Stimulated activated CD4-positive, alpha-beta T cell treated with anti-CD3 and anti-CD28 coated beads, Interleukin-4, amount 100 ng/mL, for 24 hours (primary cell): ENCODE measurements around the gene C2orf76.
"Not testable (repeated sequence)": the region's sequence is repeated elsewhere in the genome, so short reads cannot be mapped to it uniquely, and the experiment has no call there.

Experiments used
- DNase-seq: peaks from one replicate; pipeline ENCODE4 v3.0.0-alpha.2; 2020

The C2orf76 gene

DNA sequence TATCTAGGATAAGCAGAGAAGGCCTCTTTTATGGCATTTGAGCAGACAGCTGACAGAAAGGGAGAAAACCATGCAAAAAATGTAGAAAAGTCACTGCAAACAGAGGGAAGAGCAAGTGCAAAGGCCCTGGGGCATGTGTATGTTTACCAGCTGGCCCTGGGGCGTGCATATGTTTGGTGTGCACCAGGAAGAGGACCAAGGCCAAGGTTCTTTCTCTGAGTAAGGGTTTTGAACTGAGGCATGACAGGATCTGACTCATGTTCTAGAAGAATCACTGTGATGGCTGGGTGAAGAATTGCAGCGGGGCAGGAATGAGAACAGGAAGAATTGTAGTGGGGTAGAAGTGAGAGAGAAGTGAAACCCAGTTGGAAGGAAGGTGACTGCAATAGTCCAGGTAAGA is 73.4 kb downstream of the C2orf76 start:
- no peak for DNase-seq

DNA sequence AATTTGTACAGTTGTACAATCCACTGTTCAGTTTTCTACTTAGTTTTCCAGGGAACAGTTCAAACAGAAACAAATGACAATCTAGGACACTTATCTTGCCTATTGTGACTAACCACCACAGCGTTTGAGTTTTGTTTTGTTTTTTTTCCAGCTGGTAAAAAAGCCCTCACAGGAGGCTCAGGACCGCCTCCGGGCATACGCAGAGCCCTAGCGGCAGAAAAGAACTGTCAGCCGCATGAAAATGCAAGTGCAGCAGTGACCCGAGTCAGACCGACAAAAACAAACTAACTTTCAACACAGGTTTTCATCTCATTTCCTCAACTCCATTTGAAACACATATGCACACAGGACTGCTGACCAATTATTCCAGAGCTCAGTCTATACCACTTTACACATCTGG is 74.4 kb downstream of the C2orf76 start:
- no peak for DNase-seq

DNA sequence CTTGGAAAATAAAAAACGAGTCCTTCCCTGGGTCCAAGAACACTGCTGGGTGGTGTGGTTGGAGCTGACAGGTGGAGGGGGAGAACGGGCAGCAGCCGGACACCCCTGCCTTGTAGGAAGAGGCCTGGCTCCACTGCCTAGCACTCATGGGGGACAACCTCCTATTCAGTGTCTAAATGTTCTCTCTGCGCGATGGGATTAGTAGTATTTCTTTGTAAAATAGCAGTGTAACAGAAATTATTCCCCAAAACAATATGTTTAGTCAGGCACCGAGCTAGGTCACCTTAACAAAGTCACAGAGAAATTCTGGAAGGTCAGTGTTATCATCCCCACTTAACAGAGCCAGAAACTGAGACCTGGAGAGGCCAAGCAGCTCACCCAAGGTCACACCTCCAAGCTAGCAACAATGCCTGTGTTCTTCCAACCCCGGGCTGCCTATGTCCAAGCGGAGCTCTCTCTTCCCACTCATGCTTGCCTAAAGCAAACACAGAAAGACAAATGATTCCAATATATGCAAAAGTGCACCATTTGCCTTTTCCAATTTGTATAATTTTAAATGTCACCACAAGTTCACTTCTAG is 75.0 kb downstream of the C2orf76 start:
- DNase-seq, result no peak

DNA sequence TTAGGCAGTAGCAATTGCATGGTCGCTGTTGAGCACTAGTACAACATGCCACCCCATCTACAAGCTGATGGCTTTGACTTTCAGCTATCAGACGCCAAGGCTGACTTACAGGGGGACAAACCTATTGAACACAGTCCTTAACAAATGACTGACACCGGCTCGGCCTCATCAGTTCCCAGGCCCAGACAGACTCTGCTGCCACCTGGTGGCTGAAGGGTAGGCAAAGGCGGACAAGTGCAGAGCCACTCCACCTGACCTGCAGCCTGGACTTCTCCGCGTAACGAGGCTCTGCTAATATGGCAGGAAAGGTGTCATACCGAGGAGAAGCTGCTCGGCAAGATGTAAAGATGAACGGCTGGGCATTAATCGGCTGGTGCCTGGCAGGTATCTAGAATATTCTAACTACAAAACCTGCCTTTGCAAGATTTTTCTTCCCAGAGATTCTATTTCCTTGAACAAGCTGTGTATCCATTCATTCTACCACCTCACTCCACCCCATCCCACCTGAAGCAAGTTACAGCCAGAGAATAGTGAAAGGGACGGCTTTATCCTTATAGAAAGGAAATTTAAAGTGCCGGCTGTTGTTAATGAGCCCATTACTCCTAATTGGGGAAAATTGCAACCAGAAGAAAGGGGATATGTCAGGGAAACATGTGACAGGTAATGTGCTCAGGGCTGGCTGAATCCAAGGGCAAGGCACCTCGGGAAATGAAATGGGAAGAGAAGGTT is 75.6 kb downstream of the C2orf76 start:
- peak; percentile 78 for DNase-seq

DNA sequence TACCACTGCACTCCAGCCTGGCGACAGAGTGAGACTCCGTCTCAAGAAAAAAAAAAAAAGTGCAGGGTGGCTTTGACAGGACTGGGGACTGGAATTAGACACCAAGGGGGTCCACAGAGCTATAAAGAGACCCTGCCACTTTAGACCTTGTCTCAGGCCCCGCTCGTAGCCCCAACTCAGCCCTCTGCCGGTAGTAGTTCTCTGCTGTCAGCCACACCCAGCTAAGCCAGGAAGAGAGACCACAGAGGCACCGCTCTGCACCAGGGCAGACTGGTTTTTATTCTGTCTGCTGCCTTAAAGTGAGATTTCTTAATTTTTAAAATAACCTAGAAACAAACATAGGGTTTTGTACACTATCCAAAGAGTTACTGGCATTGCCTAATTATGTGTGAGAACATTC is 77.0 kb downstream of the C2orf76 start:
- no peak for DNase-seq

DNA sequence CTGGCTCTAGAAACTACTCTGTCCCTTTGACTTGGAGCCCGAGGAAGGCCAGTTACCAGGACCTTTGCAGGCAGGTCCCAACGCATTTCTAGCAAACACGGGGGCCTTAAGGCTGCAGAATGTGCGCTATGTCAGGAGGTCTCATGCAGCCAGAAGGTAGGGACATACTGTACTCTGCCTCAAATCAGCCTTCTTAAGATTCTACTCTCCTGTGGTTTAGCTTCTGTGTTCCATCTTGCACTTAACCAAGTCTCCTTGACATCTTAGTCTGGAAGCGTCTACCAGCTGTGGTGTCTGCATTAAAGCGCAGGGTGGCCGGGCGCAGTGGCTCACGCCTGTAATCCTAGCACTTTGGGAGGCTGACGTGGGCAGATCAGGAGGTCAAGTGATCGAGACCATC is 77.5 kb downstream of the C2orf76 start:
- DNase-seq, result no peak

DNA sequence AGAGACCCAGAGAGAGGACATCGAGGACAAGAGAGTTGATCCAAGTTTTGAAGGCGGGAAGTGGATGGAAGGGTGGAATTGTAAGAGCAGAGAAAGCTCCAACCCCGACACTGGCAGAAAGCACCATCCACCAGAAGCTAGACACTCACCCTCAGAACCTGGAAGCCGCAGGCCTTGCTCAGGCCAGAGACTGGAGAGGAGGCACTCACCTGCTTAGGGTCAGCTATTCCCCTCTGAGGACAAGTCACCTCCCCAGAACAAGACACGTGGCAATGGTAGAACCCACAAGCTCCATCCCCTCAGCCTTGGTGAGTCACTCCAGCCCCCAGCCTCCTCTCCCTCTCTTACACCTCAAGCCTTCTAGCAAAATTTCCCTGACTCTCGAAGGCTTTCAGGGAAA is 78.1 kb downstream of the C2orf76 start:
- no peak for DNase-seq

DNA sequence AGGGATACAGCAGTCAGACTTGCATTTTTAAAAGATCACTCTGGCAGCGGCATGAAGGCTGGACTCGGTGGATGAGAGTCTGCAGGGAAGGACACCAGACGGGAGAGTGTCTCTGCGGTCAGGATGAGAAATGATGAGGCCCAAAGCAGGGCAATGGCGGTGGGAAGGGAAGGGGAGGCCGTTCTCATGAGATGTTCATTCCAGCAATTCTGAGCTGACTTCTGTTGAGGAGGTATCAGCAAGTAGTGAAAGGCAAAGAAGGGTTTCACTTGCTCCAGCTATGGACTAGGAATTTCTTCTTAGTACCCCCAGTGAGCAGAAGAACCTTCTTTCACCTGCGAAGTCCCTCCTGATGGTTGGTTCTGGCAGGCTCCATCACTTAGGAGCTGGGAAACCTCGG is 80.0 kb downstream of the C2orf76 start:
- DNase-seq, result no peak

DNA sequence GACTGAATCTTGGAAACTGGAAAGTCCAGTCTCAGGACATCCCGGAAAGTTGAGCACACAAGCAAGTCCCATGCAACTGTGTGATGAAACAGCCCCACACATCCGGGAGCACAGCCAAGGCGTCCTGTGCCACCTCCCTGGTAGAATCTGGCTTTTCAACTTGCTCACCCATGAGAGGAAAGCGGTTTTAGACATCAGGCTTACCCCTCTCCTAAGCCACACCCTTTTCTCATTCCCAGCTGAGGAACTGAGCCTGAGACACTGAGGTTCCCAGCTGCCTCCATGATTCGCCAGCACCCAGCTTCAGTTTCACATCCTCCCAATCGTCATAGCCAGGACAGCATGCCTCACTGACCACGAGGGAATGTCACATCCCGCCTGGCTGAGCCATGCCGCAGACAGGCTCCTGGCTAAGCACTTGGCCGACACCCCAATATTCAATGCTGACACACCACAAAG is 82.7 kb downstream of the C2orf76 start:
- no peak for DNase-seq

DNA sequence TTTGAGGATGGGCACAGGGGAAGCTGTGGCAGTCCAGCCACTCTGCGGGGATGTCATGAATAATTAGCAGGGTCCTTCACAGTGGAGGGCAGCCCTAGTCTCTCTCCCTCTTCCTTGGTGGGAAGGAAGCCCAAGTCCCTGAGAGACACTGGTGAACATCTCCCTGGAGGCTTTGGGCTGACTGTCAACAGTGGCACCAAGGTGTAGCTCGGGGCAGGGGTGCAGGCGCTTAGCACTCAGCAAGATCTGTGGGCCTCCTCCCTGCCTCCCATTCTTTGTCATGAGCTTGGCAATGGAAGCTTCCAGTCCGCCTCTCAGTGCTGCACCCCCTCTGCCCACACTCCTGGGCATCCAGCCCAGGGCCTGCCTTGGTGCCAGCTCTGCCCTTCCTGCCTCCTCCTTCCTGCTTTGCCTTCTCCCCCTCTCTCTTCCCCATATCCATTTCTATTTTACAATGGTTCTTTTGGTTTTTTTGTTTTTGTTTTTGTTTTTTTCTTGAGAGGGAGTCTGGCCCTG is 83.6 kb downstream of the C2orf76 start:
- DNase-seq, result no peak

DNA sequence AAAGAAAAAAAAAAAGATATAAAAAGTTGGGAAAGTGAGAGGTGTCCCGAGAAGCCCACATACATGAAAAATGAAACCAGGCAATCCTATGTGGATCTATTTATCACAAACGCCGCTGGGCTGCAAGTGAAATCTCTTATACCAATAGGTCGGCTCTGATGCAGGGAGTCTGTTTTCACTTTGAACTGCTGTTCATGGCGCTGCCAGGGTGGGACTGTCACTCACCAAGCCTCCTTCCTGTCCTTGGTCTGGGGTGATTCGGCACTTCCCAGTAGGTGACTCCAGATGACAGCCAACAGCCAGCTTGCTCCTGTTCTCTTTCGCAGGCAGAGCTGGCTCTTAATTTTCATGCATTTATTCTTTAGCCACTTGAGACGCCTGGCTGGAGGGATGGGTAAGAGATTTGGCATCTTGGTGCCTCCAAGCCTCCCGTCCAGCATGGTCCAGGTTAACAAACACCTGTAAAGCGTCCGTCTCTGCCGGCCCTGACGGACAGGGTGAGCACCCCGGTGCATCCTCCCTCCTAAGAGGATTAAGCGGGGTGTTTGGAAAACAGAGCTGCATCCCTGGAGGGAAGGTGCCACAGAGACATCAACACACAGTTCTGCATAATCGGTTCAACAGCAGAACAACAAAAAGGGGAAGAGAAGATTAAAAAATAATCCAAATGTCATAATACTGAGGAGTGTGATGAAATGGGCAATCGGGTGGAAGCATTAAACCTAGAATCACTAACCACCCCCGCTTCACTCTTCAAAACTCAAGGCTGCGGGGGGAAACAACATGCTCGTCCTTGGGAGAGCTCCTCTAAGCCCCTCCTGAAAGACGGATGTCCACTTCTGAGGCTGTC is 84.3 kb downstream of the C2orf76 start:
- no peak for DNase-seq

DNA sequence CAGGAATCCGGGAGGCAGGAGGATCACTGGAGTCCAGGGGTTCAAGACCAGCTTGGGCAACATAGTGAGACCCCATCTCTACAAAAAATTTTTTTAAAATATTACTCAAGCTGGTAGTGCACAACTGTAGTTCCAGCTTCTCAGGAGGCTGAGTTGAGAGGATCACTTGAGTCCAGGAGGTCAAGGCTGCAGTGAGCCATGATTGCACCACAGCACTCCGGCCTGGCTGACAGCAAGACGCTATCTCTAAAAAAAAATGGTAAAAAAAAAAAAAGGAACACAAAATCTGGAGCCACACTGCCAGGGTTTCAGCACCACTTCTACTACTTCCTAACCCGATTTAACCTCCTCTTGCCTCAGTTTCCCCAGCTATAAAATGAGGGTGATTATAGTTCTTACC is 86.0 kb downstream of the C2orf76 start:
- no peak for DNase-seq

DNA sequence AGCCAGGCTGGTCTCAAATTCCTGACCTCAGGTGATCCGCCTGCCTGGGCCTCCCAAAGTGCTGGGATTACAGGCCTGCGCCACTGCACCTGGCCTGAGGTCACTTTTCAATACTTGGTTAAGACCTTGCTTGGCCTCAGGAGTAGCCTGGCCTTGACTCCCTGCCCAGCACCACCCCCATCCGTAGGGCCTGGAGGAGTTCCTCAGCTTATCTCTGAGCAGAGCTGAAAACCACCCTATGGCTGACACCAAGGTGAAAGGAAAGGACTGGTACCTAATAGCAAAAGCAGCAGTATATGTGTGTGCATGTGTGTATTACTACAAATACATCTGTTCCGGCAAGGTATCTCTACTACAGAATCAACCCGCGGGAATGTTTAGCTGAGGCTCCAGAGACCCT is 87.0 kb downstream of the C2orf76 start:
- DNase-seq, result no peak

DNA sequence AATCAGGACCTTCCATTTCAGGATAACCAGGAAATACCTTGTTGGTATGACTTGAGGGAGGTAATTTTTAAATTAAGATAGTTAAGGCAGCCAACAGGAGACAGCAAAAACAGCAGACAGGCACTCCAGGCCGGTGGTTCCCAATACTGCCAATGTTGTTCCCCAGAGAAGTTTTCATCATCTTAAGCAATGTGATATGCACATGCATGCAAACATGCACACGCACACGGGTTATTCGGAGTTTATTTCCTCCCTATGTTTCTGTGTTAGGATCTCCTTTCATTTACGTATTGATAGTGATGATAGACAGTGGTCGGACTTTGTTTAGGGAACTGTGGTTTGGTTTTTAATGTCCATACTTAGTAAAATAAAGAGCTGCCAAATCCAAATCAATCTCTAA is 87.7 kb downstream of the C2orf76 start:
- DNase-seq, result no peak

DNA sequence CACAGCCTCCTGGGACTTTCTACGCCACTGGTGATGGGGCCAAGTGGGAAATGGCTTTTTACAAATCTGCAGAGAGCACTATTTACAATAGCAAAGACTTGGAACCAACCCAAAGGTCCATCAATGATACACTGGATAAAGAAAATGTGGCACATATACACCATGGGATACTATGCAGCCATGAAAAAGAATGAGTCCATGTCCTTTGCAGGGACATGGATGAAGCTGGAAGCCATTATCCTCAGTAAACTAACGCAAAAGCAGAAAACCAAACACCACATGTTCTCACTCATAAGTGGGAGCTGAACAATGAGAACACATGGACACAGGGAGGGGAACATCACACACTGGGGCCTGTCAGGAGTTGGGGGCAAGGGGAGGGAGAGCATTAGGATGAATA is 88.2 kb downstream of the C2orf76 start:
- not testable (repeated sequence) for DNase-seq

DNA sequence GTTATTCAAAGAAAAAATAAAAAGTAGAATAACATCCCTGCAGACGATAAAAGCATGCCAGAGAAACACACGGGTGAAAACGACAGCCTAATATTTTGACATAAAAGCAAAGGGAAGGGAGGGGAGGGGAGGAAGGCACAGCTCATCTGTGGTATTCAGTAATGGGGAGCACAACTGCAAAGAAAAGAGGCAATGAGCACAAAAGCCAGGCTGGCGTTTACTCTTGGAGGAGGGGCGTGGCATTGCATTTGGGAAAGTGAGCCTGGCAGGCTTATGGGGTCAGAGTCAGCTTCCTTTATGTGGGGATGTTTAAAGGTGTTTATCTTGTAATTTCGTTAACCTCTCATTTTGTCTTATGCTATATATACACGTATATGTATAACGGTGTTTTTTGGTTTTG is 89.8 kb downstream of the C2orf76 start:
- no peak for DNase-seq

DNA sequence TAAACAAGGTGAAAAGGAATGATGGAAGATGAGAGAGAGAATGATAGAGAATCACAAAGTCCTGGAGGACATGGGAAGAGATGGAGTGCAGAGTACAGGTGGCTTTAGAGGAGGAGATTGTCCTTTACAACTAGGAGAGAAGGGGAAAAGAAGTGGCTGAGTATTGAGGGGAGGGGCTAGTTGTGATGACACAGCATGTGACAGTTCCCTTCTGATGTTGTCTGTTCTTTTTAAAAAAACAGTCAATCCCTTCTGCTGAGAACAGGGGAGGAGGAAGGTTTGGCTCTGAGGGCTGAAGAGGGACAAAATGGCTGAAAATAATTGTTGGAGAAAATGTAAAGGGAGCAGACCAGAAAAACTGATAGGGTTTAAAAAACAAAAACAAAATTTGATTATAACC is 99.0 kb downstream of the C2orf76 start:
- DNase-seq, result no peak

DNA sequence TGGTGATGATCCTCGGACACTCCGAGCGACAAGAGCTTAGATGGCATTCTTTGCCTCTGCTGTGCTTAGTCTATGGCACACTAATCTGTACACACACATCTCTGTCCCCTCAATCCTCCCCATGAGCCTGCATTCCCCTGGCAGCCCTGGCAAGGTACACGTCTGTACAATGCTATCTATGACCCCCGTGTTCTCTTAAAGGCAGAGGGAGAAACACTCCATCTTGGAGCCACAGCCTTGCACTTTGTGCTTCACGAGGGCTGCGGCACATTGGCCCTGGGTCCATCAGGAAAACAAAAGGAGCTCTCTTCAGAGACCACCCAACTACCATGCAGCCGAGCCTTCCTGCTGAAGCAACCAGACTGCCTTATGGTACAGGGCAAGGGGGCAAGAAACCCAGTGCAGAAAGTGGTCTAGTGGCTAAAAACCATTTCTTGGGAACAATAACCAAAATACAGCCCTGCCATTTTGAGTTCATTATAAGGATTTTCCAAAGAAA is 100.5 kb downstream of the C2orf76 start:
- no peak for DNase-seq

DNA sequence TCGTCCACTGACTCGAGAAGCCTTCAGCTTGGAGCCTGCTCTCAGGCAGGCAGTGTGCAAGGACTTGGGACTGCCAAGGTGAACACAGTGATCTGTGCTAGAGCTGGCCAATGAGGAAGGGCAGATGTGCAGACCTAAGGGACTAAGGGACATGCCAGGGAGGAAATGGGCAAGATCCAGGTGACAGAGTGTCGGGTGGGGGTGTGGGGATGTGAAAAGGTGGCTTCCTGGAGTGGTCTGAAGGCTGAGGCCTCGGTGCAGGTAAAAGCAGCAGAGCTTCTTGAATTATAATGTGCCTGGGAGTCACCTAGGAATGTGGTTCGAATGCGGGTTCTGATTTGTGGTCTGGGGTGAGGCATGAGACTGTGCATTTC is 101.0 kb downstream of the C2orf76 start:
- DNase-seq, result no peak

DNA sequence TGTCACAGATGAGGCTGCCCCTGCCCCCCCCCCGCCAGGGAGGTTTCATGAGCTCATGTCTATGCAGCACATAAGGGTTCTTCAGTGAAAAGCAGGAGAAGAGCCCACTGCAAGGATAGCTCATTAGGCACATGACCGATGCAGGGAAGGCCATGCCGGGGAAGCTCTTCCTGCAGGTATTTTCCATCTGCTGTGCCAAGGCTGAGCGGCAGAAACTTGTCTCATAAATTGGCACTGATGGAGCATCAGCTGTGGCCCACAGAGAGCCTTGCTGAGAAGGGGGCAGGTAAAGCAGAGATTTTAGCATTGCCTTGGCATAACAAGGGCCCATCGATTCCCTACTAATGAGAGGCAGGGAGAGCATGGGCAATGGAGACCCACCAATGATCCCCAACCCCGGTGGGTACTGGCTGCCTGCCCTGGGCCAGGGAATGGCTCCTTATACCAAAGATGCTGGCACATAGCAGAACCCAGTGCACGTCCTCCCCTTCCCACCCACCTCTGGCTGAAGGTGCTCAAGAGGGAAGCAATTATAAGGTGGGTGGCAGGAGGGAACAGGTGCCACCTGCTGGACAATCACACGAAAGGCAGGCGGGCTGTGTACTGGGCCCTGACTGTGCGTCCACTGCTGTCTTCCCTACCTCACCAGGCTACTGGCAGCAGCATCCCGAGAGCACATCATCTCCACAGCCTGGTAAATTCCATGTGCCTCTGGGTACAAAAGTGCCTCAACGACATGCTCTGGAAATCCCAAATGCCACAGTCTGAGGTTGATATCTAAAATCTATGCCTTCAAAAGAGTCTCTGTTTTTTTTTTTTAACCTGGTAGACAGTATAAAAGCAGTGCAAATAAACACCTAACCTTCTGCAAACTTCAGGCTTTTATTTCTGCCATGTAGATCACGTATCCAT is 101.6 kb downstream of the C2orf76 start:
- DNase-seq, result peak; percentile 22

DNA sequence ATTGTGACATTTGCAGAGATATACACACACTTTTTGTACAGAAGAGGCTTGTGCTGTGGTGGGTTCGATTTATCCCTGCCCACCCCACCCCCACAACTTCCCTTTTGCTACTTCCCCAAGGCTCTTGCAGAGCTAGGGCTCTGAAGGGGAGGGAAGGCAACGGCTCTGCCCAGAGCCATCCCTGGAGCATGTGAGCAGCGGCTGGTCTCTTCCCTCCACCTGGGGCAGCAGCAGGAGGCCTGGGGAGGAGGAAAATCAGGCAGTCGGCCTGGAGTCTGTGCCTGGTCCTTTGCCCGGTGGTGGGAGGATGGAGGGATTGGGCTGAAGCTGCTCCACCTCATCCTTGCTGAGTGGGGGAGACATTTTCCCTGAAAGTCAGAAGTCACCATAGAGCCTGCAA is 103.0 kb downstream of the C2orf76 start:
- no peak for DNase-seq

DNA sequence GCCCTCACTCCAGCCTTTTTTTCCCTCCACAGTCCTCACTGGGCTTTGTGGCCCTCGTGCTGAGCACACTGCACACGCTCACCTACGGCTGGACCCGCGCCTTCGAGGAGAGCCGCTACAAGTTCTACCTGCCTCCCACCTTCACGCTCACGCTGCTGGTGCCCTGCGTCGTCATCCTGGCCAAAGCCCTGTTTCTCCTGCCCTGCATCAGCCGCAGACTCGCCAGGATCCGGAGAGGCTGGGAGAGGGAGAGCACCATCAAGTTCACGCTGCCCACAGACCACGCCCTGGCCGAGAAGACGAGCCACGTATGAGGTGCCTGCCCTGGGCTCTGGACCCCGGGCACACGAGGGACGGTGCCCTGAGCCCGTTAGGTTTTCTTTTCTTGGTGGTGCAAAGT is 103.6 kb downstream of the C2orf76 start:
- no peak for DNase-seq
